A673 (cell line): Measurements from ENCODE around the gene IDI2.

Source experiments
- CTCF ChIP-seq: fragments of 300-800, 200-600 bp; sonication (generic); conservative IDR thresholded peaks from 2 replicates; pipeline ENCODE4 v1.5.1; 2017; ENCODE audit warnings: low read depth, mild to moderate bottlenecking, antibody characterized with exemption, low read length, moderate library complexity, mixed read lengths
- EZH2 ChIP-seq: fragments of 200-600 bp; sonication (generic); IDR thresholded peaks from 2 replicates; pipeline ENCODE4 v1.6.1; 2017; ENCODE audit warnings: borderline replicate concordance, low read depth, mild to moderate bottlenecking, mixed read lengths, antibody characterized with exemption, low read length; ENCODE audit not compliant: poor library complexity, severe bottlenecking

- TF ChIP-seq CTCF (no peak), EZH2 (no peak)
Measured at GRCh38 chr10:1009071-1009494, 16.6 kb downstream of the IDI2 start.
